ENCODE results near the gene IFT88. TPM values are rescaled to one million over a fixed set of nuclear protein-coding genes. Genes with fewer than 3 reads are reported as not detected.

Gene IFT88
- total and polyA plus RNA-seq, 5 donors = 5.8 to 12.9 (median 9.9) TPM

DNA sequence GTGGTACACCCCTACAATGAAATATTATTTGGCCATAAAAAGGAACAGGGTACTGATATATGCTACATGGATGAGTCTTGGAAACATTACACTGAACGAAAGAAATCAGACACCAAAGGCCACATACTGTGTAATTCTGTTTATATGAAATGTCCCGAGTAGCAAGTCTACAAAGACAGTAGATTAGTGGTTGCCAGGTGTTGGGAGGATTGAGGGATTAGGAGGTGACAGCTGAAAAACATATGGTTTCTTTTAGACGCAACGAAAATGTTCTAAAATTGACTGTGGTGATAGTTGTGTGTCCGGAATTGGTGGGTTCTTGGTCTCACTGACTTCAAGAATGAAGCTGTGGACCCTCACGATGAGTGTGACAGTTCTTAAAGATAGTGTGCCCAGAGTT is 171.7 kb downstream of the IFT88 start:
- DNase-seq = no peak
- ATAC-seq = no peak
- 94% methylated on average over 6 of the region's 6 CpGs for WGBS
- Histone ChIP-seq H3K9me3 (ENCODE audit: control insufficient read depth, low read length) (no peaks in the 10 kb centered on the region), H3K27me3 (ENCODE audit: control insufficient read depth, insufficient read depth) (no peaks in the 10 kb centered on the region), H3K4me3 (ENCODE audit: low read length) (no peak overlapping the region), H3K4me1 (ENCODE audit: control insufficient read depth, insufficient read depth, low read length) (no peaks in the 10 kb centered on the region), H3K27ac (ENCODE audit: low read length) (no peak overlapping the region)
- intact Hi-C loops (cut with DNase I) = no loop called here

GRCh38 chr13:20740021-20740420 is 173.1 kb downstream of the IFT88 start:
- H3K4me1 ChIP-seq (ENCODE audit: control insufficient read depth, insufficient read depth, low read length) = no peaks in the 10 kb centered on the region
- no peak overlapping the region for H3K27ac ChIP-seq (ENCODE audit: low read length)
- no peak overlapping the region for H3K4me3 ChIP-seq (ENCODE audit: low read length)
- WGBS = 98% methylated on average over 22 of the region's 22 CpGs
- H3K27me3 ChIP-seq (ENCODE audit: control insufficient read depth, insufficient read depth) = no peaks in the 10 kb centered on the region
- no peak for DNase-seq
- H3K9me3 ChIP-seq (ENCODE audit: control insufficient read depth, low read length) = no peaks in the 10 kb centered on the region
- intact Hi-C loops (cut with DNase I) = no loop called here
- no peak for ATAC-seq

Other genes with a start within 250 kb of the IFT88 start
- 10 to 100 TPM; 33.0 to 41.8 (median 33.3) TPM for gene CRYL1, start 41.3 kb upstream of the IFT88 start, total RNA-seq
- gene CRYL1, start 41.3 kb upstream of the IFT88 start, polyA plus RNA-seq = 29.3 TPM
- gene IL17D, start 136.5 kb downstream of the IFT88 start, total RNA-seq = 1 to 10 TPM; 1.9 to 3.0 (median 2.5) TPM
- 2.3 TPM for gene IL17D, start 136.5 kb downstream of the IFT88 start, polyA plus RNA-seq
- 10 to 100 TPM; 12.4 to 14.8 (median 13.4) TPM for gene EEF1AKMT1, start 206.8 kb downstream of the IFT88 start, total RNA-seq
- gene EEF1AKMT1, start 206.8 kb downstream of the IFT88 start, polyA plus RNA-seq = 13.0 TPM